WI38 (cell line): Measurements from ENCODE around the gene SLC22A13.
"Not testable (repeated sequence)": the region's sequence is repeated elsewhere in the genome, so short reads cannot be mapped to it uniquely, and the experiment has no call there.

ENCODE experiments used
- H3K4me3 ChIP-seq: 2 replicates; pipeline ENCODE4 v1.5.1; 2011; ENCODE audit warnings: low read depth, mild to moderate bottlenecking, control low read depth, low read length
- TF ChIP-seq, protein P1 (sequence below): IDR thresholded peaks from 2 replicates; pipeline ENCODE4 v1.5.1; 2012; ENCODE audit warnings: low read depth, mild to moderate bottlenecking, control low read depth, low read length

The SLC22A13 gene

DNA sequence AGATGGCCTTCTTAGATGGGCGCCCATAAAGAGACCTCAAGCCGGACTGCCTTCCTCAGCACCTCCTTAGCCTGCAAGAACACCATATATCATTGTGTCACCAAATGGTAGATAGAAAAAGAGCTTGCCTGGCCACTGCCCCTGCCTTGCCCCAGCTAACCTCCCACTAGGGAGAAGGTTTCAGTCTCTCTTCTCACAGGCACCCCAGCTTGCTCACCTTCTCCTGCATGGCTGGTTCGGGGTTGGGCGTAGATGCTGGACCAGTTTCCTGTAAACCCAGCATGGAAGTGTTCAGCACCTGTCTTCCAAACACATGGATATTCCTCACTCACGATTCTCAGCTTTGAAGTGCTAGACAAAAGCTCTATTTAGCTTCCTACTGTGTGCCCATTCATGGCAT lies 13.2 kb downstream of the SLC22A13 start:
- H3K4me3 ChIP-seq, result no peak overlapping the region
- TF ChIP-seq, protein P1, sequence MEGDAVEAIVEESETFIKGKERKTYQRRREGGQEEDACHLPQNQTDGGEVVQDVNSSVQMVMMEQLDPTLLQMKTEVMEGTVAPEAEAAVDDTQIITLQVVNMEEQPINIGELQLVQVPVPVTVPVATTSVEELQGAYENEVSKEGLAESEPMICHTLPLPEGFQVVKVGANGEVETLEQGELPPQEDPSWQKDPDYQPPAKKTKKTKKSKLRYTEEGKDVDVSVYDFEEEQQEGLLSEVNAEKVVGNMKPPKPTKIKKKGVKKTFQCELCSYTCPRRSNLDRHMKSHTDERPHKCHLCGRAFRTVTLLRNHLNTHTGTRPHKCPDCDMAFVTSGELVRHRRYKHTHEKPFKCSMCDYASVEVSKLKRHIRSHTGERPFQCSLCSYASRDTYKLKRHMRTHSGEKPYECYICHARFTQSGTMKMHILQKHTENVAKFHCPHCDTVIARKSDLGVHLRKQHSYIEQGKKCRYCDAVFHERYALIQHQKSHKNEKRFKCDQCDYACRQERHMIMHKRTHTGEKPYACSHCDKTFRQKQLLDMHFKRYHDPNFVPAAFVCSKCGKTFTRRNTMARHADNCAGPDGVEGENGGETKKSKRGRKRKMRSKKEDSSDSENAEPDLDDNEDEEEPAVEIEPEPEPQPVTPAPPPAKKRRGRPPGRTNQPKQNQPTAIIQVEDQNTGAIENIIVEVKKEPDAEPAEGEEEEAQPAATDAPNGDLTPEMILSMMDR, result no peak

DNA sequence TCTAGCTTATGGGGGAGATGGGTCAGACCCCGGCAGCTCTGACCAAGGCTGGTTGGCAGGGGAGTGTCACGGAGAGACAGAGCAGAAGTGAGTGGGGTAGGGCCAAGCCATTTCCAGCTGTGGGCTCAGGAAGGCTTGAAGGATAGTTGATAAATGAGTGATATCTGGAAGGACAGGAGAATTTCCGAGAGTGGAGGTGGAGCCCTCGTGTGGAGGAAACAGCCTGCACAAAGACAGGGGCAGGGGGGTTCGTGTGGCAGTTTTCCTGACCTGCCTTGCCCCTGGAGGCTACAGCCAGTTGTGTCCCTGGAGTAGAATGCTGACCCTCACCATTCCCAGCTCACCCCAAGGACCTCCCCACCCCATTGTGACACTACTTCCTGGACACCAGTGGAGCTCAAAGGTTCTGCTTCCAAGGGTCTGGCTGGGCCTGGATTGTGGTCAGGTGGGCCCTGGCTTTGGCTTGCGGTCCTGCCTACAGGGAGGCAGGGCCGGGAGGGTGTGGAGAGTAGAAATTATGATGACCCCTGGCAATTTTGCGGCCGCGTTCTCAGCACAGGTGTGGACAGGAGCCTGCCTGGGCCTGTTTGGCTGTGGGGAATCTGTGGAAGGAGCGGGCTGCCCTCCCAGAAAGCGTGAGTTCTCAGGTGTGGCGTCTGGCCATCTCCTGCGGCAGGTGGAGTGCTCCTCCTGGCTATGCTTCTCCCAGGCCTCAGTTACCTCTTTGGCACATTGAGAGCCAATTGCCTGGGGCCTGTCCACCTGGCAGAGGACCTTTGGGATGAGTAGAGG lies 16.5 kb downstream of the SLC22A13 start, which contains the start of gene SLC22A14:
Gene SLC22A14, plus strand, starts transcription at position 400 of the 792 bp plus-strand sequence. CDS start 23,733 bp downstream, outside the sequence.
- H3K4me3 ChIP-seq, result no peak within 1 kb of the TSS
- TF ChIP-seq, protein P1, result no peak

GRCh38 chr3:38283810-38284755 lies 18.5 kb downstream of the SLC22A13 start:
- TF ChIP-seq, protein P1, result no peak
- no peak overlapping the region for H3K4me3 ChIP-seq

DNA sequence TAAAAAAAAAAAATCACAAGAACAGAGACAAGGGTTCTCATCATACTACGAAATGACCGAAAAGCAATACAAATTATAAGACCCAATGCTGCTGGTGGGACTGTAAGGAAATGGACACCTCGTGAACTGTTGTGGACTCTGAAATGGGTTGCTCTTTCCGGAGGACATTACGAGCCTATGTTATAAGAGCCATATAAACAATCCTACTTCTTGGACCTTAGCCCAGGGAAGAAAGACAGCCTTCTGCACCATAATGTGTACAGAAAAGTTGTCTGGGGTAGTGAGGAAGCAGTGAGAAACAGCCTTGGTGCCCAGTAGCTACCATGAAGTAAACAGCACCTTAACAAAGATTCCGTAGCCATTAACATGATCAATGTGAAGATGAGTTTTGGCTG lies 19.1 kb downstream of the SLC22A13 start:
- TF ChIP-seq, protein P1, result no peak
- no peak overlapping the region for H3K4me3 ChIP-seq

DNA sequence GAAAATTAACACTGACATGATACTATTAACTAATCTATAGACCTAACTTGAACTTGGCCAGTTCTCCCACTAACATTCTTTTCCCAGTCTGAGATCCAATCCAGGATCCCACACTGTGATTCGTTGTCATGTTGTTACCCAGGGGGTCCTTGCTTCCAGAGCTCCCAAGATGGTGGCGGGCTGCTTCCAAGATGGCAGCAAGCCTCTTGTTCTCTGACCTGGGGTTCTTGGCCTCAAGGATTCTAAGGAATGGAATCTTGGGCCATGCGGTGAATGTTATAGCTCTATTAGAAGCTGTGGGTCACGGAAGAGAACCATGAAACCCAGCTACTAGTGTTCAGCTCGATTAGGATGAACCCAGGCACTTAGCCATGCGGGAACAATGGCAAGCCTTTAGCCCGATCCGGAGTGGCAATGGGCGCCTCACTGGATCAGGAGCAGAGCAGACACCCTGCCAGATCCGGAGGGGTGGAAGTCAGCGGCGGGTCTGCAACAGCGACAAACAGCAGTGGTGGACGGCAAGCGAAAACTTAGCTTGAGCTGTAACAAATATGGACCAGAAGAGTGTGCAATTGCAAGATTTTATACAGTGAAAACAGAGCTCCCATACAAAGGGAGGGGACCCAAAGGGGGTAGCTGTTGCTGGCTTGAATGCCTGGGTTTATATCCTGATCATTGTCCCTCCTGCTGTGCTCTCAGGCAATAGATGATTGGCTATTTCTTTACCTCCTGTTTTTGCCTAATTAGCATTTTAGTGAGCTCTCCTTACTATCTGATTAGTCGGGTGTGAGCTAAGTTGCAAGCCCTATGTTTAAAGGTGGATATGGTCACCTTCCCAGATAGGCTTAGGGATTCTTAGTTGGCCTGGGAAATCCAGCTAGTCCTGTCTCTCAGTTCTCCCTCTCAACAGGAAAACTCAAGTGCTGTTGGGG lies 23.9 kb downstream of the SLC22A13 start:
- not testable (repeated sequence) for H3K4me3 ChIP-seq

- not testable (repeated sequence) for H3K4me3 ChIP-seq
Measured at GRCh38 chr3:38297053-38297452, 31.4 kb downstream of the SLC22A13 start.

DNA sequence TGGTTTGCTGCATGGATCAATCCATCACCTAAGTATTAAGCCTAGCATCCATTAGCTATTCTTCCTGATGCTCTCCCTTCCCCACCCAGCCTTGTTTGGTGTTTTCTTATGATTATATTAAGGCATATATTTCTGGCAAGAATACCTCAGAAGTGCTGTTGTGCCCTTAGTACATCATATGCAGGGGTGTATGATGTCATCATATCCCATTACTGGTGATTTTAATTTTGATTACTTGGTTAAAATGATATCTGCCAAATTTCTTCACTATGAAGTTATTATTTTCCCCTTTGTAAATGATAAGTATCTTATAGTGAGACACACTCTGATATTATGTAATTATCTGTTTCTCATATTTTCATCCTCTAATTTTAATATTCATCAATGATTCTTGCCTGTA lies 31.9 kb downstream of the SLC22A13 start:
- TF ChIP-seq, protein P1, result no peak
- no peak overlapping the region for H3K4me3 ChIP-seq
